H1 (cell line): ENCODE data around the gene ZNF189.
A peak's percentile ranks its signal among the peaks of the same experiment; 100 is the strongest.

Source experiments
- BRCA1 ChIP-seq: IDR thresholded peaks from 2 replicates; pipeline ENCODE4 v1.6.1; 2012; ENCODE audit warnings: low read depth, low read length, improper control_type of control experiment
- CHD2 ChIP-seq: IDR thresholded peaks from 2 replicates; pipeline ENCODE4 v1.6.1; 2012; ENCODE audit warnings: low read length, improper control_type of control experiment
- EP300 ChIP-seq, 2 experiments: IDR thresholded peaks; 1 replicate in 1 of 2; 2 replicates in 1 of 2; pipeline ENCODE4 v1.6.1; 2011 to 2012; ENCODE audit warnings: low read depth in 2 of 2, low read length in 2 of 2, mild to moderate bottlenecking in 2 of 2, borderline replicate concordance in 1 of 2, inconsistent platforms in 1 of 2, moderate library complexity in 1 of 2
- GABPA ChIP-seq: IDR thresholded peaks from 2 replicates; pipeline ENCODE4 v1.6.1; 2011; ENCODE audit warnings: mild to moderate bottlenecking, low read length, moderate library complexity, borderline replicate concordance; ENCODE audit not compliant: insufficient read depth
- MAX ChIP-seq: IDR thresholded peaks from 2 replicates; pipeline ENCODE4 v1.6.1; 2012; ENCODE audit warnings: inconsistent platforms
- POLR2A ChIP-seq, 2 experiments: IDR thresholded peaks; 1 replicate in 1 of 2; 2 replicates in 1 of 2; pipeline ENCODE4 v1.6.1; 2011; ENCODE audit warnings: low read depth in 2 of 2, low read length in 2 of 2, mild to moderate bottlenecking in 2 of 2; ENCODE audit errors: control extremely low read depth in 1 of 2
- SIN3A ChIP-seq, 2 experiments: IDR thresholded peaks in 1 of 2; conservative IDR thresholded peaks in 1 of 2; 2 replicates each; pipeline ENCODE4 v1.6.1; 2011 to 2012; ENCODE audit warnings: low read length in 2 of 2, improper control_type of control experiment in 1 of 2, low read depth in 1 of 2, mild to moderate bottlenecking in 1 of 2
- SIX5 ChIP-seq: IDR thresholded peaks from 2 replicates; pipeline ENCODE4 v1.6.1; 2011; ENCODE audit warnings: mild to moderate bottlenecking, low read depth, low read length
- TCF12 ChIP-seq: IDR thresholded peaks from 2 replicates; pipeline ENCODE4 v1.6.1; 2011; ENCODE audit warnings: low read depth, mild to moderate bottlenecking, low read length
- TF ChIP-seq, protein P1 (sequence below): IDR thresholded peaks from 2 replicates; pipeline ENCODE4 v1.6.1; 2011; ENCODE audit warnings: low read length, improper control_type of control experiment
- TF ChIP-seq, protein P2 (sequence below), 3 experiments: IDR thresholded peaks; 1 replicate in 2 of 3; 2 replicates in 1 of 3; pipeline versions ENCODE4 v1.5.1 to v1.6.1; 2011; ENCODE audit warnings: low read length in 3 of 3, mild to moderate bottlenecking in 3 of 3, inconsistent platforms in 2 of 3, low read depth in 1 of 3, moderate library complexity in 1 of 3; ENCODE audit not compliant: insufficient read depth in 1 of 3; ENCODE audit errors: control extremely low read depth in 1 of 3

- TF ChIP-seq GABPA (no peak), SIN3A (conservative IDR thresholded peaks at IDR 0.05 in 1 of 2, IDR thresholded peaks at IDR 0.05 in 1 of 2; ENCODE audit: low read depth in 1 of 2, low read length in 2 of 2) (no peak), BRCA1 (no peak), CHD2 (no peak), TCF12 (no peak), EP300 (IDR thresholded peaks at IDR 0.05; ENCODE audit: borderline replicate concordance in 1 of 2, low read depth in 2 of 2, low read length in 2 of 2) (no peak), POLR2A (IDR thresholded peaks at IDR 0.05; ENCODE audit: control extremely low read depth in 1 of 2, low read depth in 2 of 2, low read length in 2 of 2) (no peak), SIX5 (no peak), MAX (no peak)
- TF ChIP-seq, protein P1, sequence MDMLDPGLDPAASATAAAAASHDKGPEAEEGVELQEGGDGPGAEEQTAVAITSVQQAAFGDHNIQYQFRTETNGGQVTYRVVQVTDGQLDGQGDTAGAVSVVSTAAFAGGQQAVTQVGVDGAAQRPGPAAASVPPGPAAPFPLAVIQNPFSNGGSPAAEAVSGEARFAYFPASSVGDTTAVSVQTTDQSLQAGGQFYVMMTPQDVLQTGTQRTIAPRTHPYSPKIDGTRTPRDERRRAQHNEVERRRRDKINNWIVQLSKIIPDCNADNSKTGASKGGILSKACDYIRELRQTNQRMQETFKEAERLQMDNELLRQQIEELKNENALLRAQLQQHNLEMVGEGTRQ = no peak
- TF ChIP-seq, protein P2, sequence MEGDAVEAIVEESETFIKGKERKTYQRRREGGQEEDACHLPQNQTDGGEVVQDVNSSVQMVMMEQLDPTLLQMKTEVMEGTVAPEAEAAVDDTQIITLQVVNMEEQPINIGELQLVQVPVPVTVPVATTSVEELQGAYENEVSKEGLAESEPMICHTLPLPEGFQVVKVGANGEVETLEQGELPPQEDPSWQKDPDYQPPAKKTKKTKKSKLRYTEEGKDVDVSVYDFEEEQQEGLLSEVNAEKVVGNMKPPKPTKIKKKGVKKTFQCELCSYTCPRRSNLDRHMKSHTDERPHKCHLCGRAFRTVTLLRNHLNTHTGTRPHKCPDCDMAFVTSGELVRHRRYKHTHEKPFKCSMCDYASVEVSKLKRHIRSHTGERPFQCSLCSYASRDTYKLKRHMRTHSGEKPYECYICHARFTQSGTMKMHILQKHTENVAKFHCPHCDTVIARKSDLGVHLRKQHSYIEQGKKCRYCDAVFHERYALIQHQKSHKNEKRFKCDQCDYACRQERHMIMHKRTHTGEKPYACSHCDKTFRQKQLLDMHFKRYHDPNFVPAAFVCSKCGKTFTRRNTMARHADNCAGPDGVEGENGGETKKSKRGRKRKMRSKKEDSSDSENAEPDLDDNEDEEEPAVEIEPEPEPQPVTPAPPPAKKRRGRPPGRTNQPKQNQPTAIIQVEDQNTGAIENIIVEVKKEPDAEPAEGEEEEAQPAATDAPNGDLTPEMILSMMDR (IDR thresholded peaks at IDR 0.05; ENCODE audit: control extremely low read depth in 1 of 3, insufficient read depth in 1 of 3, low read depth in 1 of 3, low read length in 3 of 3) = peak in 2 of 3 experiments; percentile 10 to 63; a peak in 2 of 4 replicates
Measured at GRCh38 chr9:101388507-101388993, 10.1 kb upstream of the ZNF189 start.
